ENCODE measurements around the gene TEAD3.

DNA sequence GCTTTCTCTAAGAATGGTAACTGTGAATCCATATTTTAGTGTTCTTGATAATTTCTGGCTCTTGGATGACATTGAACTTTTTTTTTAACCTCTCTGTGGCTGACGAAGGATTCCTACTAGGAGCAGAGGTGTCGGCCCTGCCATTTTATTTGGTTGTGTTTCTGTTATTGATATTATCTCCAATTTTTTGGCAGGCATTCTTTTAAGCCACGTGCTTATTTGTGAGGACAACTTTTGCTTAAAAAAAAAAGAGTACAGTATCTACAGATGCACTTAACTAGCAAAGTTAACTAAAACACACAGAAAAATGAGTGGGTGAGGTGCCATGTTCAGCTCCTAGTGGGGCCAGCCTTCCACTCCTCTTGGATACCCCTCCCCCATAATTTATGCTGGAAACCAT, 43.6 kb downstream of the TEAD3 start:
- no peak for TF ChIP-seq EZH2 (IDR thresholded peaks at IDR 0.05; ENCODE audit: borderline replicate concordance, low read depth, low read length, severe bottlenecking)
- TF ChIP-seq, protein P1, sequence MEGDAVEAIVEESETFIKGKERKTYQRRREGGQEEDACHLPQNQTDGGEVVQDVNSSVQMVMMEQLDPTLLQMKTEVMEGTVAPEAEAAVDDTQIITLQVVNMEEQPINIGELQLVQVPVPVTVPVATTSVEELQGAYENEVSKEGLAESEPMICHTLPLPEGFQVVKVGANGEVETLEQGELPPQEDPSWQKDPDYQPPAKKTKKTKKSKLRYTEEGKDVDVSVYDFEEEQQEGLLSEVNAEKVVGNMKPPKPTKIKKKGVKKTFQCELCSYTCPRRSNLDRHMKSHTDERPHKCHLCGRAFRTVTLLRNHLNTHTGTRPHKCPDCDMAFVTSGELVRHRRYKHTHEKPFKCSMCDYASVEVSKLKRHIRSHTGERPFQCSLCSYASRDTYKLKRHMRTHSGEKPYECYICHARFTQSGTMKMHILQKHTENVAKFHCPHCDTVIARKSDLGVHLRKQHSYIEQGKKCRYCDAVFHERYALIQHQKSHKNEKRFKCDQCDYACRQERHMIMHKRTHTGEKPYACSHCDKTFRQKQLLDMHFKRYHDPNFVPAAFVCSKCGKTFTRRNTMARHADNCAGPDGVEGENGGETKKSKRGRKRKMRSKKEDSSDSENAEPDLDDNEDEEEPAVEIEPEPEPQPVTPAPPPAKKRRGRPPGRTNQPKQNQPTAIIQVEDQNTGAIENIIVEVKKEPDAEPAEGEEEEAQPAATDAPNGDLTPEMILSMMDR (IDR thresholded peaks at IDR 0.05; ENCODE audit: borderline replicate concordance, extremely low read depth, low read length, poor library complexity, severe bottlenecking), result no peak

Data from DND-41 (cell line).